Testis (tissue), 2 donors: ENCODE data around the gene SLC30A5.

Experiments used
- POLR2A ChIP-seq: fragments of 450-650 bp; IDR thresholded peaks from one replicate; pipeline ENCODE4 v1.6.1; 2017; ENCODE audit warnings: antibody characterized with exemption, mild to moderate bottlenecking, moderate library complexity
- TF ChIP-seq, protein P1 (sequence below), 3 experiments: fragments of 450-650 bp in 2 of 3; fragments of 200-600 bp in 1 of 3; sonication (generic) in 1 of 3; IDR thresholded peaks; one replicate each; pipeline ENCODE4 v1.5.1; 2016 to 2019; ENCODE audit warnings: antibody characterized with exemption in 3 of 3, mild to moderate bottlenecking in 2 of 3, moderate library complexity in 1 of 3

DNA sequence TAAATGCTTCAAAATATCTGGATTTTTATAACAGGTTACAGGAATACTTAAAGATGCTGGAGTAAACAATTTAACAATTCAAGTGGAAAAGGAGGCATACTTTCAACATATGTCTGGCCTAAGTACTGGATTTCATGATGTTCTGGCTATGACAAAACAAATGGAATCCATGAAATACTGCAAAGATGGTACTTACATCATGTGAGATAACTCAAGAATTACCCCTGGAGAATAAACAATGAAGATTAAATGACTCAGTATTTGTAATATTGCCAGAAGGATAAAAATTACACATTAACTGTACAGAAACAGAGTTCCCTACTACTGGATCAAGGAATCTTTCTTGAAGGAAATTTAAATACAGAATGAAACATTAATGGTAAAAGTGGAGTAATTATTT, 35.6 kb downstream of the SLC30A5 start:
- TF ChIP-seq POLR2A = no peak
- TF ChIP-seq, protein P1, sequence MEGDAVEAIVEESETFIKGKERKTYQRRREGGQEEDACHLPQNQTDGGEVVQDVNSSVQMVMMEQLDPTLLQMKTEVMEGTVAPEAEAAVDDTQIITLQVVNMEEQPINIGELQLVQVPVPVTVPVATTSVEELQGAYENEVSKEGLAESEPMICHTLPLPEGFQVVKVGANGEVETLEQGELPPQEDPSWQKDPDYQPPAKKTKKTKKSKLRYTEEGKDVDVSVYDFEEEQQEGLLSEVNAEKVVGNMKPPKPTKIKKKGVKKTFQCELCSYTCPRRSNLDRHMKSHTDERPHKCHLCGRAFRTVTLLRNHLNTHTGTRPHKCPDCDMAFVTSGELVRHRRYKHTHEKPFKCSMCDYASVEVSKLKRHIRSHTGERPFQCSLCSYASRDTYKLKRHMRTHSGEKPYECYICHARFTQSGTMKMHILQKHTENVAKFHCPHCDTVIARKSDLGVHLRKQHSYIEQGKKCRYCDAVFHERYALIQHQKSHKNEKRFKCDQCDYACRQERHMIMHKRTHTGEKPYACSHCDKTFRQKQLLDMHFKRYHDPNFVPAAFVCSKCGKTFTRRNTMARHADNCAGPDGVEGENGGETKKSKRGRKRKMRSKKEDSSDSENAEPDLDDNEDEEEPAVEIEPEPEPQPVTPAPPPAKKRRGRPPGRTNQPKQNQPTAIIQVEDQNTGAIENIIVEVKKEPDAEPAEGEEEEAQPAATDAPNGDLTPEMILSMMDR (IDR thresholded peaks at IDR 0.05) = no peak
